ENCODE results near the gene TTLL5.

The TTLL5 gene

GRCh38 chr14:75825147-75825592, 164.1 kb downstream of the TTLL5 start:
- Mint-ChIP-seq H3K4me1 (no peaks in the 10 kb centered on the region), H3K4me3 (no peak overlapping the region), H3K27me3 (no peaks in the 10 kb centered on the region), H3K9me3 (no peaks in the 10 kb centered on the region), H3K36me3 (ENCODE audit: insufficient read depth) (peaks cover 4% of the 10 kb centered on the region), H3K27ac (ENCODE audit: low read depth) (no peak overlapping the region)
- ATAC-seq (replicated peaks; ENCODE audit: extremely low read depth, poor library complexity, severe bottlenecking) = no peak
- no peak for DNase-seq (ENCODE audit: low spot score in 2 of 2)

- H3K27me3 Mint-ChIP-seq = no peaks in the 10 kb centered on the region
- no peaks in the 10 kb centered on the region for H3K9me3 Mint-ChIP-seq
- no peaks in the 10 kb centered on the region for H3K4me1 Mint-ChIP-seq
- H3K27ac Mint-ChIP-seq (ENCODE audit: low read depth) = no peak overlapping the region
- no peak for DNase-seq (ENCODE audit: low spot score in 2 of 2)
- no peak overlapping the region for H3K4me3 Mint-ChIP-seq
- no peaks in the 10 kb centered on the region for H3K36me3 Mint-ChIP-seq (ENCODE audit: insufficient read depth)
- no peak for ATAC-seq (replicated peaks; ENCODE audit: extremely low read depth, poor library complexity, severe bottlenecking)
Measured at GRCh38 chr14:75826599-75826998, 165.6 kb downstream of the TTLL5 start.

GRCh38 chr14:75827331-75827730, 166.3 kb downstream of the TTLL5 start:
- H3K36me3 Mint-ChIP-seq (ENCODE audit: insufficient read depth) = no peaks in the 10 kb centered on the region
- H3K4me3 Mint-ChIP-seq = no peak overlapping the region
- no peaks in the 10 kb centered on the region for H3K4me1 Mint-ChIP-seq
- DNase-seq (ENCODE audit: low spot score in 2 of 2) = no peak
- no peaks in the 10 kb centered on the region for H3K9me3 Mint-ChIP-seq
- H3K27ac Mint-ChIP-seq (ENCODE audit: low read depth) = no peak overlapping the region
- no peaks in the 10 kb centered on the region for H3K27me3 Mint-ChIP-seq
- no peak for ATAC-seq (replicated peaks; ENCODE audit: extremely low read depth, poor library complexity, severe bottlenecking)

GRCh38 chr14:75829316-75829715, 168.3 kb downstream of the TTLL5 start:
- no peak overlapping the region for H3K27ac Mint-ChIP-seq (ENCODE audit: low read depth)
- H3K27me3 Mint-ChIP-seq = no peaks in the 10 kb centered on the region
- ATAC-seq (replicated peaks; ENCODE audit: extremely low read depth, poor library complexity, severe bottlenecking) (no peak), DNase-seq (ENCODE audit: low spot score in 2 of 2) (no peak)
- no peaks in the 10 kb centered on the region for H3K36me3 Mint-ChIP-seq (ENCODE audit: insufficient read depth)
- H3K4me1 Mint-ChIP-seq = no peaks in the 10 kb centered on the region
- H3K4me3 Mint-ChIP-seq = no peak overlapping the region
- H3K9me3 Mint-ChIP-seq = no peaks in the 10 kb centered on the region

GRCh38 chr14:75831455-75831854, 170.4 kb downstream of the TTLL5 start:
- H3K27me3 Mint-ChIP-seq = no peaks in the 10 kb centered on the region
- DNase-seq (ENCODE audit: low spot score in 2 of 2) = peak in 1 of 2 donors; percentile 13
- peak; percentile 28 for ATAC-seq (replicated peaks; ENCODE audit: extremely low read depth, poor library complexity, severe bottlenecking)
- peaks cover 4% of the 10 kb centered on the region for H3K4me1 Mint-ChIP-seq
- H3K36me3 Mint-ChIP-seq (ENCODE audit: insufficient read depth) = no peaks in the 10 kb centered on the region
- no peaks in the 10 kb centered on the region for H3K9me3 Mint-ChIP-seq
- no peak overlapping the region for H3K4me3 Mint-ChIP-seq
- no peak overlapping the region for H3K27ac Mint-ChIP-seq (ENCODE audit: low read depth)

- Mint-ChIP-seq H3K4me3 (no peak overlapping the region), H3K9me3 (no peaks in the 10 kb centered on the region), H3K27me3 (no peaks in the 10 kb centered on the region), H3K36me3 (ENCODE audit: insufficient read depth) (no peaks in the 10 kb centered on the region), H3K4me1 (peaks cover 4% of the 10 kb centered on the region), H3K27ac (ENCODE audit: low read depth) (no peak overlapping the region)
- ATAC-seq (replicated peaks; ENCODE audit: extremely low read depth, poor library complexity, severe bottlenecking) = no peak
- DNase-seq (ENCODE audit: low spot score in 2 of 2) = no peak
Measured at GRCh38 chr14:75831952-75832351, 170.9 kb downstream of the TTLL5 start.

- Mint-ChIP-seq H3K27me3 (no peaks in the 10 kb centered on the region), H3K4me1 (peaks cover 4% of the 10 kb centered on the region), H3K36me3 (ENCODE audit: insufficient read depth) (no peaks in the 10 kb centered on the region), H3K4me3 (no peak overlapping the region), H3K27ac (ENCODE audit: low read depth) (peak overlapping the region; percentile 11), H3K9me3 (no peaks in the 10 kb centered on the region)
- ATAC-seq (replicated peaks; ENCODE audit: extremely low read depth, poor library complexity, severe bottlenecking) (no peak), DNase-seq (ENCODE audit: low spot score in 2 of 2) (no peak)
Measured at GRCh38 chr14:75832621-75833297, 171.7 kb downstream of the TTLL5 start.

- ATAC-seq (replicated peaks; ENCODE audit: extremely low read depth, poor library complexity, severe bottlenecking) = no peak
- Mint-ChIP-seq H3K4me3 (no peak overlapping the region), H3K36me3 (ENCODE audit: insufficient read depth) (peaks cover 2% of the 10 kb centered on the region), H3K4me1 (peaks cover 4% of the 10 kb centered on the region), H3K9me3 (no peaks in the 10 kb centered on the region), H3K27ac (ENCODE audit: low read depth) (peak overlapping the region; percentile 11), H3K27me3 (no peaks in the 10 kb centered on the region)
- DNase-seq (ENCODE audit: low spot score in 2 of 2) = no peak
Measured at GRCh38 chr14:75833326-75834020, 172.4 kb downstream of the TTLL5 start.

- no peak for DNase-seq (ENCODE audit: low spot score in 2 of 2)
- peaks cover 2% of the 10 kb centered on the region for H3K36me3 Mint-ChIP-seq (ENCODE audit: insufficient read depth)
- ATAC-seq (replicated peaks; ENCODE audit: extremely low read depth, poor library complexity, severe bottlenecking) = no peak
- no peak overlapping the region for H3K27ac Mint-ChIP-seq (ENCODE audit: low read depth)
- H3K4me1 Mint-ChIP-seq = peaks cover 4% of the 10 kb centered on the region
- H3K27me3 Mint-ChIP-seq = no peaks in the 10 kb centered on the region
- H3K9me3 Mint-ChIP-seq = no peaks in the 10 kb centered on the region
- no peak overlapping the region for H3K4me3 Mint-ChIP-seq
Measured at GRCh38 chr14:75835156-75835725, 174.2 kb downstream of the TTLL5 start.

GRCh38 chr14:75835737-75836136, 174.7 kb downstream of the TTLL5 start:
- H3K27me3 Mint-ChIP-seq = no peaks in the 10 kb centered on the region
- ATAC-seq (replicated peaks; ENCODE audit: extremely low read depth, poor library complexity, severe bottlenecking) = no peak
- no peak for DNase-seq (ENCODE audit: low spot score in 2 of 2)
- peaks cover 2% of the 10 kb centered on the region for H3K36me3 Mint-ChIP-seq (ENCODE audit: insufficient read depth)
- no peak overlapping the region for H3K27ac Mint-ChIP-seq (ENCODE audit: low read depth)
- peaks cover 4% of the 10 kb centered on the region for H3K4me1 Mint-ChIP-seq
- no peaks in the 10 kb centered on the region for H3K9me3 Mint-ChIP-seq
- no peak overlapping the region for H3K4me3 Mint-ChIP-seq

GRCh38 chr14:75837151-75837787, 176.2 kb downstream of the TTLL5 start:
- DNase-seq (ENCODE audit: low spot score in 2 of 2) (no peak), ATAC-seq (replicated peaks; ENCODE audit: extremely low read depth, poor library complexity, severe bottlenecking) (no peak)
- no peak overlapping the region for H3K4me3 Mint-ChIP-seq
- H3K9me3 Mint-ChIP-seq = no peaks in the 10 kb centered on the region
- no peaks in the 10 kb centered on the region for H3K27me3 Mint-ChIP-seq
- H3K27ac Mint-ChIP-seq (ENCODE audit: low read depth) = no peak overlapping the region
- H3K4me1 Mint-ChIP-seq = peaks cover 4% of the 10 kb centered on the region
- peaks cover 5% of the 10 kb centered on the region for H3K36me3 Mint-ChIP-seq (ENCODE audit: insufficient read depth)

- Mint-ChIP-seq H3K27ac (ENCODE audit: low read depth) (no peak overlapping the region), H3K27me3 (no peaks in the 10 kb centered on the region), H3K4me1 (peaks cover 3% of the 10 kb centered on the region), H3K36me3 (ENCODE audit: insufficient read depth) (peaks cover 5% of the 10 kb centered on the region), H3K4me3 (no peak overlapping the region), H3K9me3 (no peaks in the 10 kb centered on the region)
- ATAC-seq (replicated peaks; ENCODE audit: extremely low read depth, poor library complexity, severe bottlenecking) = no peak
- no peak for DNase-seq (ENCODE audit: low spot score in 2 of 2)
Measured at GRCh38 chr14:75840911-75841310, 179.9 kb downstream of the TTLL5 start.
